Measurements from ENCODE around the gene DMD.
"Not testable (repeated sequence)": the region's sequence is repeated elsewhere in the genome, so short reads cannot be mapped to it uniquely, and the experiment has no call there.

The DMD gene

GRCh38 chrX:31383991-31384390 is 1827.4 kb downstream of the DMD start:
- DNase-seq (ENCODE audit: extremely low read depth in 1 of 2, low read depth in 1 of 2), result no peak

DNA sequence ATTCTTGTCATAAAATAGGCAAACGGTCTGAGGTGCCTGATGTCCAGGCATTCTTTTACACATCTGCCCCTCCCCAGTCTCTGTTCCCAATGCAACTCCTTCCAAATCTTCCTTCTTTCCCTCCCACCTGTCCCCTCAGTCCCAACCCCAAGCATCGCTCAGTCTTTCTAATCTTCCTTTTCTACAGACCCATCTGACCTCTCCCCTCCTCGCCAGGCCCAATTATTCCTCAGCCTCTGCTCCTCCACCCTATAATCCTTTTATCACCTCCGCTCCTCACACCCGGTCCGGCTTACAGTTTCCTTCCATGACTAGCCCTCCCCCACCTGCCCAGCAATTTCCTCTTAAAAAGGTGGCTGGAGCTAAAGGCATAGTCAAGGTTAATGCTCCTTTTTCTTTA is 1832.4 kb downstream of the DMD start:
- not testable (repeated sequence) for DNase-seq (ENCODE audit: extremely low read depth in 1 of 2, low read depth in 1 of 2)

- not testable (repeated sequence) for DNase-seq (ENCODE audit: extremely low read depth in 1 of 2, low read depth in 1 of 2)
These were observed 1833.5 kb downstream of the DMD start for GRCh38 chrX:31377821-31378220.

DNA sequence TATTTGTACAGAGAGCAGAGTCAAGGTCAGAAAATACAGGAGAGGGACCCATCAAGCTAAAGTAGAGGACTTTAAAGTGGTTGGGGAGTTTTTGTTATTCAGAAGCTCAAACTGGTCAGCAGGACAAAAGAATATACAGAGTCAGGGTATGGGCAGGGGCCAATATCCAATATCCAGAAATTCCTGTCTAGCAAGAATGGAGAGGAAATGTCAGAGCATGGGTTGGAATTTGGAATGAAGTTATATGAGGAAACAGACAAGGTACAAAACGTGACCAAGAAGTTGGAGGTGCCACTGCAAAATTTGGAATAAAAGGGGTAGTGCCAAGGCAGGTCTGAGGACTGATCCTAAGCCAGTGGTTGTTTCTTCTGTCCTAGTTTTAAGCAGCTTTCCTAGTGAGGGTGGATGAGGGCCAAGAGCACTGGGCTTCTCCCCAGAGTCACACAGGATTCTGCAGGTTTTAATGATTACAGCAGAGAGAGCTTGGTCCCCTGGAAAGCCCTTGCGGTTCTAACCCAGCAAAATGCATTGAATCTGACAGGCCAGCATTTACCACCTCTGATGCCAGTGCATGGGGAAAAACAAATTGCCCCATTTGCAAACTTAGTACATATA is 1834.8 kb downstream of the DMD start:
- DNase-seq (ENCODE audit: extremely low read depth in 1 of 2, low read depth in 1 of 2), result no peak

DNA sequence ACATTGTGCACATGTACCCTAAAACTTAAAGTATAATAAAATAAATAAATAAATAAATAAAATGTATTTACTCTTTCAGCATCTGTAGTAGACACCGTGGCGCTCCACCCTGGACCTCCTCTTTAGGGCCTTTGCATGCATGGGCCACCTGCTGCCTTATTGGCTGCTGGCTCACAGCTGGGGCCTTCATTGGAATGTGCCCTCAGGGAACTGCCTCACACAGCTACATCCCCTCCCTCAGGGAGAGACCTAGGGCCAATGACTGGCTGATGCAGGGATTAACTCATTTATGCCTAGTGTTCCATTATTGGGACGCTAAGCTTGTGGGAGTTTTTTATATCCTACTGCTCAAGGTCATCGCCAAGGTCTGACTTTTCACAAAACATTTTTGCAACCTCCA is 1836.6 kb downstream of the DMD start:
- DNase-seq (ENCODE audit: extremely low read depth in 1 of 2, low read depth in 1 of 2), result no peak

DNA sequence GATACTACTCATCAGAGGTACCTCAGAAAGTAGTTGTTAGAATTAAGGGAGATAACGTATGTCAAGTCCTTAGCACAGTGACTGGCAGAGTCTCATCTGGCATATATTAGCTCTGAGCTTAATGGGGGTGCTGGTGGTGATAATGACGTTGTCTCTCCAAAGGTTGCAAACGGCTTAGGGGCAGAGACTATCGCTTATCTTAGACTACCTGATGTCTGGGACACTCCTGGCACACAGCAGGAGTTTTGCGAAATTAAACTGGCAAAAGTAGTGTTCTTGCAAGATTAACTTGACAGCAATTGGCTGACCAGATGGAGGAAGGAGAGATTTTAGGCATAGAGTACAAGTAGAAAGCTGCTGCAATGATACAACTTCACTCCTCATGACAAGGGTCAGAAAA is 1839.4 kb downstream of the DMD start:
- DNase-seq (ENCODE audit: extremely low read depth in 1 of 2, low read depth in 1 of 2), result no peak

- DNase-seq (ENCODE audit: extremely low read depth in 1 of 2, low read depth in 1 of 2), result no peak
These were observed 1843.5 kb downstream of the DMD start for GRCh38 chrX:31367816-31368215.

DNA sequence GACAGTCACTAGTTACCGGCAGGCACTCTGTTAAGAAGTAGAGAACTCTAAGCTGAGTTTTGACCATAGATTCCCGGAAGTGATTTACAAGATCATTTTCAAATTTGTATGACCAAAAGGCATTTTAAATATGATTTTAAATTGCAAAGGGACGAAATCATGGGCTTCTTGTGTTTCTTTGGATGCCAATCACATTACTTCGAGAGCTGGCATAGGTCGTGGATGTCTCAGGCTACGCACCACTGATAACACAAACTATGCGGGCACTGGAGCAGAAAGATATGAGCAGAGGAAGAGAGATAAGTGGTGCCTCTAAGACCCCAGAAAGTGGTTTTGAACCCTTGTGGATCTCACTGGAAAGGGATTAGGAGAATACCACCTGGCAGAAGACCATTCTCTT is 1845.3 kb downstream of the DMD start:
- DNase-seq (ENCODE audit: extremely low read depth in 1 of 2, low read depth in 1 of 2), result no peak

- no peak for DNase-seq (ENCODE audit: extremely low read depth in 1 of 2, low read depth in 1 of 2)
These were observed 1854.8 kb downstream of the DMD start for GRCh38 chrX:31356275-31357212.

GRCh38 chrX:31355206-31355955 is 1856.0 kb downstream of the DMD start:
- no peak for DNase-seq (ENCODE audit: extremely low read depth in 1 of 2, low read depth in 1 of 2)

DNA sequence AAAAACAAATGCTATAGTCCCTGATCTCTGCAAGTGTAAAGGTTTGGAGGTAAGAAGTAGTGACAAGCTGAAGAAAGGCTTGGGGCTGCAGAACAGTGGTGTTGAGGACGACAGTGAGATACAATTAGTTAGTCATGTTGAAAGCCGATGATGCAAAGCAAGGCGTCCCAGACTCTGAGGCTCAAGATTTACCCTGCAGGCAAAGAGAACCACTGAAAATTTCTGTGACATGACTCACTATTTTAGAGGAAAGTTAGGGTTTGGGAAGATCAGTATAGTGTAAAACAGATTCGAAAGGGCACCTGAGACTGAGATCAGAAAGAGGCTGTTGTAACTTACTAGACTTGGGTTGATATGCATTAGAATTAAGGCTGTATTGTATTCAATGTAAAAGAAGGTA is 1858.3 kb downstream of the DMD start:
- DNase-seq (ENCODE audit: extremely low read depth in 1 of 2, low read depth in 1 of 2), result no peak

- no peak for DNase-seq (ENCODE audit: extremely low read depth in 1 of 2, low read depth in 1 of 2)
These were observed 1860.6 kb downstream of the DMD start for GRCh38 chrX:31350808-31351074.

- DNase-seq (ENCODE audit: extremely low read depth in 1 of 2, low read depth in 1 of 2), result no peak
These were observed 1861.8 kb downstream of the DMD start for GRCh38 chrX:31349515-31349914.

- DNase-seq (ENCODE audit: extremely low read depth in 1 of 2, low read depth in 1 of 2), result no peak
These were observed 1870.8 kb downstream of the DMD start for GRCh38 chrX:31340587-31340986.

GRCh38 chrX:31338991-31339350 is 1872.4 kb downstream of the DMD start:
- no peak for DNase-seq (ENCODE audit: extremely low read depth in 1 of 2, low read depth in 1 of 2)

GRCh38 chrX:31337332-31337731 is 1874.0 kb downstream of the DMD start:
- DNase-seq (ENCODE audit: extremely low read depth in 1 of 2, low read depth in 1 of 2), result no peak

GRCh38 chrX:31336419-31336818 is 1874.9 kb downstream of the DMD start:
- no peak for DNase-seq (ENCODE audit: extremely low read depth in 1 of 2, low read depth in 1 of 2)

DNA sequence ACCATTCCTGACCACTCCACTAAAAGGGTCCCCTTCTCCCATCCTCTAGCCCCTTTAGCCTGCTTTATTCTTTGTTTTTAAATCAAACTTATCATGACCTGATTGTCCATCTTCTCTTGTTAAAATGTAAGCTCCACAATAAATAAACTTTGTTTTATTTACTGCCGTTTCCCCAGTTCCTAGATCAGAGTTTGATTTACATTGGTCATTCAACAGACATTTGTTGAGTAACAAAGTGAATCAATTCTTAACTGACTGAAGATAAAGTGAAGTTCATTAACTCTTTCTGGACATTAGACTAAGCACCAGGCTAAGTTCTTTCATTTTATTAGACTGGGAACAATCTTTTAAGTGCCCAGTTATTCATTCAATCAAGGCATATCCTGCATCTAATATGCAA is 1876.4 kb downstream of the DMD start:
- no peak for DNase-seq (ENCODE audit: extremely low read depth in 1 of 2, low read depth in 1 of 2)

- no peak for DNase-seq (ENCODE audit: extremely low read depth in 1 of 2, low read depth in 1 of 2)
These were observed 1878.1 kb downstream of the DMD start for GRCh38 chrX:31333165-31333831.

GRCh38 chrX:31331928-31332327 is 1879.4 kb downstream of the DMD start:
- DNase-seq (ENCODE audit: extremely low read depth in 1 of 2, low read depth in 1 of 2), result no peak

DNA sequence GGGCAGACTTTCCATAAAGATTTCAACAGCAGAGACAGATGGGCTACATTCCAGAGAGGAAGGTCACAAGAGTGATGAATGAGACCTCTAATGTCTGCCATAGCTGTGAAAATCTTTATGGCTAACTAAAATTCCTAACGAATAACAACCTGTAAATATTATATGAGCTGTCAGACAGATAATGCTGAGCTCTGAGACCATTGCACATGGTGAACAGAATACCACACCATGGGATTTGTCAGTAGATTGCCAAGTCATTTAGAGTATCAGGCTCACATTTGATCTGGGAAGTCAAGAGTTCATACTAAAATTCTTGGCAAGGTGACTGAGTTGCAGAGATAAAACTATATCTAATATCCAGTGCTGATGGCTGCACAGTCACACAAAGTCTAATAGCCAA is 1880.3 kb downstream of the DMD start:
- no peak for DNase-seq (ENCODE audit: extremely low read depth in 1 of 2, low read depth in 1 of 2)
